GM18867 (cell line): ENCODE results near the gene OR52B4.
"Not testable (repeated sequence)": the region's sequence is repeated elsewhere in the genome, so short reads cannot be mapped to it uniquely, and the experiment has no call there.

Experiments used
- ATAC-seq: cut with Tn5 transposase; IDR thresholded peaks from one replicate; pipeline ENCODE4 v1.9.1; 2021; ENCODE audit warnings: mild to moderate bottlenecking, moderate library complexity; ENCODE audit not compliant: unreplicated experiment

OR52B4 gene

GRCh38 chr11:4368286-4368685 is at the start of gene OR52B4:
Gene OR52B4 (minus strand): TSS chr11:4368386. CDS start chr11:4368295, 91 bp downstream.
- ATAC-seq, result no peak

DNA sequence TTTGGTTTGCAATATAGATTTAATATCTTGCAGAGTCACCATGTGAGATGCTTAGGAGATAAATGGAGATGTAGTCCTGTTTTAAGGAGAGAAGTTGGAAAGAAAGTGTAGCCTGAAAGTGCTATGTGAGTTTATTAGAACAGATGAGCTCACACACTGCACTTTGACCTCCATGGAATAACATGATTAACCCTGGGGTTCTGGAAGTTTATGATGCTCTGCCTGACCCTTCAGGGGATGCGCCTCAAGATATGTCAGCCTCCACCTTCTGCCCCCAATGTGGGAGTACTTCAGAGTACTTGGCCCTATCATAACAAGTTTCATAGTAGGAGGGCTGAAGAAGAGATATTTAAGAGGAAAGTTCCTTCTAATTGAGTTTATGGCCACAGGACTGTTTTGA is 48.6 kb upstream of the OR52B4 start:
- ATAC-seq, result no peak

GRCh38 chr11:4416306-4416705 is 48.1 kb upstream of the OR52B4 start:
- ATAC-seq, result no peak

DNA sequence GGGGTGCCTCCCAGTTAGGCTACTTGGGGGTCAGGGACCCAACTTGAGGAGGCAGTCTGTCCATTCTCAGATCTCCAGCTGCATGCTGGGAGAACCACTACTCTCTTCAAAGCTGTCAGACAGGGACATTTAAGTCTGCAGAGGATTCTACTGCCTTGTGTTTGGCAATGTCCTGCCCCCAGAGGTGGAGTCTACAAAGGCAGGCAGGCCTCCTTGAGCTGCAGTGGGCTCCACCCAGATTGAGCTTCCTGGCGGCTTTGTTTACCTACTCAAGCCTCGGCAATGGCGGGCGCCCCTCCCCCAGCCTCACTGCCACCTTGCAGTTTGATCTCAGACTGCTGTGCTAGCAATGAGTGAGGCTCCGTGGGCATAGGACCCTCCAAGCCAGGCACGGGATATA is 38.0 kb upstream of the OR52B4 start:
- not testable (repeated sequence) for ATAC-seq

GRCh38 chr11:4393858-4394223 is 25.7 kb upstream of the OR52B4 start:
- ATAC-seq, result peak; percentile 28

GRCh38 chr11:4393209-4393857 is 25.1 kb upstream of the OR52B4 start, which contains the start of gene TRIM21:
Gene TRIM21 (minus strand): TSS chr11:4393702. CDS start chr11:4390409, 3,293 bp downstream.
- ATAC-seq, result peak; percentile 100

DNA sequence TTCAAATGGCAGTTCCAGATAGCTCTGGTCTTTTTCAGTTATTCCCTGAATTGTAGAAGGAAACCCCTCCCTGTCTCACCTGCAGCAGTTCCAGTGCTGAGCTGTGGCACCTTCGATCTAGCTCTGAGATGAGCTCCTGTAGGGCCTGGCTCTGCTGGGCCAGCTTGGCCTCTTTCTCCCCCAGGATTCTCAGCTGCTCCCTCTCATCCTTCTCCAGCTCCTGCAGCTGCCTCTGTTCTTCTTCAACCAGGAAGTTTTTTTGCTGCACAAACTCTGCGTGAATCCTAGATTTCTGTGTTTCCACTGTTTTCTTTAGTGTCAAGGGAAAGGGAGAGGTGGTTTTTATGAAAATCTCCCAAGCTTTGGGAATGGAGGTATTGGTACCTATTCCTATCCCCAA is 20.0 kb upstream of the OR52B4 start:
- no peak for ATAC-seq

- no peak for ATAC-seq
Measured at GRCh38 chr11:4385978-4386740, 18.0 kb upstream of the OR52B4 start.

DNA sequence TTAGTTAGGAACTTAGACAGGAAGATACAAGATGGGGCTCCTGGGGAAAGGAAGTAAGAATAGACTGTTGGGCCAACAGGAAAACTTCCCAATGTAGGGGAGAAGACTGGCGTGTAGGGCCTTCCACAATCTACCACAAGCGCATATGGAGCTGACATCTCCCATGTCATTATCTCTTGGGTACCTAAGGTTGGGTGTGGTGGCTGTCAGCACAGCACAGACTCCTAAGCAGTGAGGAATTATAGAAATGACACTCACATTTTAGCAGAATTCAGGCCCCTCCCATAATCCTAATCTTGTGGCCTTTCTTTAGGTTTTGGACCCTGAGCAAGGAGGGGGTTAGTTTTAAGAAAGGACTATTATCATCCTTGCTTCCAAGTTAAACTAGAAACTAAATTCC is 13.7 kb upstream of the OR52B4 start:
- ATAC-seq, result no peak

- no peak for ATAC-seq
Measured at GRCh38 chr11:4375431-4376140, 7.4 kb upstream of the OR52B4 start.

DNA sequence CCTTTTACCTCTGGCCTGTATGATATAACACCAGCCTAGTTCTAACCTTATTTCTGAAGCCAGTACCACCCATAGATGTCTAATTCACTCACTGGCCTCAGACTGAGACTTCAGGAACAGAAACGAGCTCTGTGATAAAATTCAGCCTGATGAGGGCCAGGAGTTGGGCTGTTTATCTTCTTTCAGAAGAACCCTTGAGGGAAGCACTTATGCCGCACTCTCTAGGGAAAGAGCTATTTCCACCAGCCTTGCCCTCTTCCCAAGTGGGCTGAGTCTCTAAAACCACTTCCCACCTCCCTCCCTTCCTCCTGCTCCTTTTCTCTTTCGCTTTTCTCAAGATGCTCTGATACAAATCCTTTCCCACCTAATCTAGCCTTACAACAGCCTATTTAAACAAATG is 2.0 kb upstream of the OR52B4 start:
- ATAC-seq, result no peak

DNA sequence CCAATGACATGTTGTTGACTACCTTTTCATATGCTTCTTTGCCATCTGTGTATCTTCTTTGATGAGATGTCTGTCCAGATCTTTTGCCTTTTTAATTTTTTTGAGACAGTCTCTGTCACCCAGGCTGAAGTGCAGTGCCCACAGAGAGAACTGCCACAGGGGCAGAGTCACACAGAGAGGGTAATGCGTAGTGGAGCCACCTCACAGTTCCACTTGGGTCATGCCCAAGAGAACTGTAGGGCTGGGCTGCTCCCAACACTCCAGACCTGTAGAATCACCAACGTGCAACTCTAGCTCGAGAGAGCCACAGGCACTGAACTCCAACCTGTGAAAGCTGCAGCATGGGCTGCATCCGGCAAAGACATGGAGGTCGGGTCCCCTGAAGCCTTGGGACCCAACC is 20.0 kb downstream of the OR52B4 start:
- ATAC-seq, result not testable (repeated sequence)

DNA sequence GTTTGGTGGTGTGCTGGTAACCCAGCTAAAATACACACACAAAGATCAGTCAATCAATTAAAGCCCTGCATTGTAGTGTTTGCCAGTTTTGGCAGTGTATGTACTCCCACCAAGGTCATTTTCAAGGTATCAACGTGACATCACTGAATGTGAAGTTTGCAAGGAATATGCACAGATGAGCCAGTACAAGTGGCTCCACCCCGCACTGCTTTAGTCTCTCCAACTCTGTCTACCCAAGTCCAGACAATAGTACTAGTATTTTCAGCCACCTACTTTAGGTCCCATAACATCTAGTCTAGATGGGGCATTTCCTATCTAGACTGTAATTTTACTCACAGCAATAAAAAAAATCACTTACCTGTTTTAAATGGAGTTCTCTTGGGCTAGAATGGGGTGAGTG is 22.8 kb downstream of the OR52B4 start:
- not testable (repeated sequence) for ATAC-seq

GRCh38 chr11:4334356-4334755 is 33.8 kb downstream of the OR52B4 start:
- ATAC-seq, result not testable (repeated sequence)
